K562 (cell line): Measurements from ENCODE around the gene PRSS57. TPM values are rescaled to one million over a fixed set of nuclear protein-coding genes. Genes with fewer than 3 reads are reported as not detected.

Source experiments
- GABPB2 ChIP-seq: fragments of 250-450 bp; sonication (Bioruptor Pico); conservative IDR thresholded peaks from 2 replicates; pipeline ENCODE4 v1.5.1; 2021; ENCODE audit warnings: mild to moderate bottlenecking
- HINFP ChIP-seq: fragments of 450-650 bp; conservative IDR thresholded peaks from 2 replicates; pipeline ENCODE4 v1.6.1; 2016; ENCODE audit warnings: missing genetic modification characterization, low read depth, mild to moderate bottlenecking, control low read depth, missing compliant biosample characterization
- HNRNPLL ChIP-seq: fragments of 200-400 bp; formaldehyde crosslinking; IDR thresholded peaks from 2 replicates; pipeline ENCODE4 v1.6.1; 2017; ENCODE audit warnings: low read length, low read depth, mild to moderate bottlenecking; ENCODE audit not compliant: poor library complexity, severe bottlenecking
- KLF16 ChIP-seq: IDR thresholded peaks from 2 replicates; pipeline ENCODE4 v1.6.1; 2016; ENCODE audit warnings: antibody characterized with exemption
- RBBP5 ChIP-seq: fragments of 200-600 bp; sonication (generic); IDR thresholded peaks from 2 replicates; pipeline ENCODE4 v1.6.1; 2012; ENCODE audit warnings: borderline replicate concordance, mild to moderate bottlenecking, low read length, control low read depth, inconsistent platforms; ENCODE audit not compliant: insufficient read depth, poor library complexity, severe bottlenecking
- RNF2 ChIP-seq: sonication (generic); IDR thresholded peaks from 2 replicates; pipeline ENCODE4 v1.6.1; 2016
- SMAD4 ChIP-seq: fragments of 250-450 bp; sonication (Bioruptor Pico); conservative IDR thresholded peaks from 2 replicates; pipeline ENCODE4 v1.8.0; 2021; ENCODE audit warnings: inconsistent platforms, mild to moderate bottlenecking, moderate library complexity
- VEZF1 ChIP-seq: fragments of 200-800 bp; sonication (Bioruptor generic); IDR thresholded peaks from 2 replicates; pipeline ENCODE4 v1.6.1; 2017; ENCODE audit warnings: missing genetic modification characterization, missing compliant biosample characterization
- ZBTB1 ChIP-seq: sonication (generic); formaldehyde crosslinking; IDR thresholded peaks from 2 replicates; pipeline ENCODE4 v1.8.1; 2023; ENCODE audit warnings: missing genetic modification reagents, low read depth, mild to moderate bottlenecking, borderline replicate concordance
- ZC3H4 ChIP-seq: sonication (generic); formaldehyde crosslinking; IDR thresholded peaks from 2 replicates; pipeline ENCODE4 v1.9.0; 2021; ENCODE audit warnings: missing genetic modification reagents, borderline replicate concordance
- ZFX ChIP-seq: sonication (generic); formaldehyde crosslinking; IDR thresholded peaks from 2 replicates; pipeline ENCODE4 v1.8.0; 2022; ENCODE audit warnings: mild to moderate bottlenecking, missing genetic modification reagents, moderate library complexity
- ZNF282 ChIP-seq: sonication (generic); formaldehyde crosslinking; IDR thresholded peaks from 2 replicates; pipeline ENCODE4 v1.8.1; 2023; ENCODE audit warnings: missing genetic modification reagents
- ZNF41 ChIP-seq: fragments of 250-450 bp; sonication (Bioruptor Pico); conservative IDR thresholded peaks from 2 replicates; pipeline ENCODE4 v1.4.0; 2020; ENCODE audit warnings: mild to moderate bottlenecking
- ZNF518B ChIP-seq: fragments of 250-450 bp; sonication (Bioruptor Pico); IDR thresholded peaks from 2 replicates; pipeline ENCODE4 v1.5.0; 2021; ENCODE audit warnings: mild to moderate bottlenecking, moderate library complexity
- ZNF778 ChIP-seq: fragments of 450-650 bp; formaldehyde crosslinking; IDR thresholded peaks from 2 replicates; pipeline ENCODE4 v1.4.0; 2020; ENCODE audit warnings: mild to moderate bottlenecking, moderate library complexity
- polyA plus RNA-seq, 8 experiments: library from polyadenylated mRNA; depleted of rRNA in 4 of 8; stranded (reverse) in 5 of 8; unstranded in 3 of 8; fragments of >200 nt; fragmentation: Nextera tagmentation in 2 of 8; fragmentation: Illumina TruSeq in 1 of 8; extraction: Ambion mirVana in 2 of 8; extraction: Trizol in 1 of 8; gene quantifications; 2 replicates each; pipeline versions ENCODE4 v1.2.1 to v1.2.3, GENCODE V29; 2011 to 2014; ENCODE audit warnings: inconsistent platforms in 1 of 8, missing spikeins in 1 of 8
- total RNA-seq, 7 experiments: library from RNA; depleted of rRNA in 6 of 7; stranded (reverse); fragments of >200 nt in 6 of 7; fragmentation: Illumina TruSeq in 2 of 7; extraction: Trizol in 2 of 7; gene quantifications; 2 replicates each; pipeline versions ENCODE4 v1.2.1 to v1.2.3, GENCODE V29; 2011 to 2021; ENCODE audit warnings: low replicate concordance in 1 of 7

PRSS57 gene
- total and polyA plus RNA-seq, 9 of the 15 experiments (the other 6 are each of a cell fraction or from before 2014, with no cell fraction given): 0.06 to 2.5 (median 1.3) TPM; not detected in 3

- no peak for TF ChIP-seq ZNF778 (CRISPR knock-in tag)
- peak; percentile 90 for TF ChIP-seq RBBP5
- 0 out of 2 replicates have a peak, but pooled peaks have one; percentile 22 for TF ChIP-seq KLF16
- TF ChIP-seq GABPB2 (CRISPR knock-in tag): no peak
- TF ChIP-seq RNF2: no peak
- TF ChIP-seq HINFP (tag): no peak
- TF ChIP-seq ZNF518B (CRISPR knock-in tag): no peak
- 0 out of 2 replicates have a peak, but pooled peaks have one; percentile 57 for TF ChIP-seq SMAD4
- TF ChIP-seq ZNF41 (CRISPR knock-in tag): no peak
- TF ChIP-seq VEZF1 (CRISPR knock-in tag): peak; percentile 90
- TF ChIP-seq ZBTB1 (CRISPR knock-in tag): peak; percentile 99
- TF ChIP-seq HNRNPLL: peak; percentile 91
- TF ChIP-seq ZNF282 (CRISPR knock-in tag): 0 out of 2 replicates have a peak, but pooled peaks have one; percentile 33
- TF ChIP-seq ZC3H4 (CRISPR knock-in tag): no peak
- TF ChIP-seq ZFX (CRISPR knock-in tag): 0 out of 2 replicates have a peak, but pooled peaks have one; percentile 12
Measured at GRCh38 chr19:662962-663681, 32.1 kb downstream of the PRSS57 start, which contains the start of gene RNF126 (continued).
